Stimulated activated CD8-positive, alpha-beta memory T cell treated with anti-CD3 and anti-CD28 coated beads, Interleukin-4, amount 100 ng/mL, for 1 hour (primary cell): ENCODE results near the gene IQGAP3.

Source experiments
- DNase-seq, 2 donors: peaks; one replicate each; pipeline ENCODE4 v3.0.0-alpha.2; 2020; ENCODE audit warnings: low read depth in 2 of 2, low spot score in 1 of 2

Gene IQGAP3

GRCh38 chr1:156543066-156543465 lies 29.3 kb downstream of the IQGAP3 start:
- DNase-seq, result no peak

DNA sequence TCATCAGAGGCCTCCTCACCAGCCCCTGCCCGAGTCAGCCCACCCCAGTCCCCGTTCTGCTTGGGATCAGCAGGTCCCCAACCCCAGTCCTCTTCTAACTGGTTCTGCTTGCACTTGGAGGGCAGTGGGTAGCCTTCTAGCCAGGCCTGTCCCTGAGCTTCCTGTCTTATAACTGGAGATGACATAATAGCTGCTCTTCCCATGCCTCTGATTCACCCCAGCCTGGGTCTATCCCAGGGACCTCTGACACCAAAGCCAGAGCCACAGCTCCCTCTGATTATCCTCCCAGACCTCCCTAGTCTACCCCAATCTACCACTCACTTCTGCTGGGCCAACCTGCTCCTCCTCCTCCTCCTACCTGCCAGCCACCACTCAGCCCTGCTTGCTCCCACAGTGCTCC lies 31.4 kb downstream of the IQGAP3 start:
- no peak for DNase-seq

DNA sequence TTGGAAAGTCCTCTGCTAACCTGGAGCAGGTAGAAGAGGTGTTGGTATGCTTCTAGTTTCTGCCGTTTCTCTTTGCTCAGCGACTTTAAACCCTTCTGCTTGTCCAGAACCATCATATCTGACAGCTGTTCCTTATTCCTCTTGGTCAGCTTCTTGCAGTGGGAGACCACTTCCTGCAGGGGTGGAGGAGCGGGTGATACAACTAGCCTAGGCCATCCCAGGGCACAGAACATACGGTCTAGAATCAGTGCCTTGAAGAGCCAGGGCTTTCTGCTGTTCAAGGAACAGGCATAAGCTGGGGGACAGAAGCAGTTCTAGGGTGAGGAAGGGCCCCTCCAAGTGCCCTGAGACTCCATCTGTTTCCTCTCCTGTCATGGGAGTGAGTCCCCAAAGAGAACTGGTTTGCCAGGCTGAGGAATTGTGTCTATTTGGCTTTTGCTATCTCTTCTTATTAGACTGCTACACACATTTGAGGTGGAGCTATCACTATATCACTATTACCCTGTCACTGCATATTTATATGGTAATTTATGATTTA lies 32.5 kb downstream of the IQGAP3 start:
- no peak for DNase-seq

DNA sequence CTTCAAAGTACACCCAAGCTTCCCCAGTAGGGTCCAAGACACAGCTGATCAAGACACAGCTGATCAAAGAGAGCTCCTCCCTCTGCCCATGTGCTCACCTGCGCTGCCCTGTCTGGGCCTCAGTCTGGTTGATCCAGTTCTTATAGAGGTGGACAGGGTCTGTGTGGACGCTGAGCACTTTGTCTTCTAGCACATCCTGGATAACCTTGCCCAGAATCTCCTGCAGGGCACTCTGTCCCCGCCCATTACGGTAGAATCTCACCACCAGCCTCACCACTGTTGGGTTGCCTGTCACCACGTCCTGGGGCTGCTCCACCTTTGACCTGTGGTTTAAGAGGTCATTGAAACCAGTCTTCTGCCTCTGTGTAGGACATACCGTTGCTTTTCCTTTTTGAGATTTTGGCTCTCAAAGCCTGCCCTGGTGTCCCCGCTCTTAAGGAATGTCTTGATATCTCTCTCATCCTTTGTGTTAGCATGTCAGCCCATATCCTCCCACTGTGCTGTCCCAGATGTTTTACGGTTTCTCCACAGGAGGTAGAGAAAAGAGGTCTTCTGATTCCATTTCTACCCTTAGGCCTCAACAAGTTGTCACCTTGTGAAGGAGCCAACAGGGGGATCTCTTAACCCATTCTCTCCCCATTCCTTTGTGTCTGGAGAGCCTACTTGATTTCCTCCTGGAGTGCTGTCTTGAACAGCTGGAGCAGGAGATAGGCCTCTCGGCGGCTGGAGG lies 33.5 kb downstream of the IQGAP3 start:
- no peak for DNase-seq

- DNase-seq, result no peak
Measured at GRCh38 chr1:156537027-156537426, 35.3 kb downstream of the IQGAP3 start.

- no peak for DNase-seq
Measured at GRCh38 chr1:156534424-156535060, 37.8 kb downstream of the IQGAP3 start.

GRCh38 chr1:156533568-156534220 lies 38.7 kb downstream of the IQGAP3 start:
- DNase-seq, result no peak

DNA sequence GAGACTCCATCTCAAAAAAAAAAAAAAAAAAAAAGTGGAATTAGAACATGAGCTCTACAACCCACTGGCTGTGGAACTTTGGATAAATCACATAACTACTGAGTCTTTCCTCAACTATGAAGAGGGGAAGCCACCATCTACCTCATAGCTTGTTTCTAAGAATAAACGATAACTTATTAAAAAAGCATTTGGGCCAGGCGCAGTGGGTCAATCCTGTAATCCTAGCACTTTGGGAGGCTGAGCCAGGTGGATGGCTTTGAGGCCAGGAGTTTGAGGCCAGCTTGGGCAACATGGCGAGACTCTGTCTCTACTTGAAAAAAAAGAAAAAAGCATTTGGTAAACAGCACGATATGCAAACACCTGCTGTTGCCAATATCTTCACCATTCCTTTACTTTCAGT lies 40.0 kb downstream of the IQGAP3 start:
- no peak for DNase-seq

DNA sequence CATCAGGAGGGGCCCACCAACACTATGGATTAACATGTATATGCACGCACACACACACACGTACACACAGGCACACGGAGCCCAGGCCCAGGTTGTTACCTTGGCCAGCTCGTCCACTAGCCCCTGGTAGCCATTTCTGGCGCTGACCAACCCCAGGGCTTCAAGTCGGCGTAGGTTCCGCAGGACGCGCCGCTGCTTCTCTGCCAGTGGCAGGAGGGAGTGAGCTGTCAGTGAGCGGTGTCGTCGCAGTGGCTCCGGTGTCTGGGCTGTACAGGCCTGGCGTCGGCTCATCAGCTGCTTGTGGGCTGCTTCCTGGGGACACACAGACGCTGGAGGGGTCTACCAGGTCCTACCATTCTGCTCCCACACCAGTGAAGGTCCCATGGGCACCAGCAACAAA lies 42.4 kb downstream of the IQGAP3 start:
- no peak for DNase-seq

DNA sequence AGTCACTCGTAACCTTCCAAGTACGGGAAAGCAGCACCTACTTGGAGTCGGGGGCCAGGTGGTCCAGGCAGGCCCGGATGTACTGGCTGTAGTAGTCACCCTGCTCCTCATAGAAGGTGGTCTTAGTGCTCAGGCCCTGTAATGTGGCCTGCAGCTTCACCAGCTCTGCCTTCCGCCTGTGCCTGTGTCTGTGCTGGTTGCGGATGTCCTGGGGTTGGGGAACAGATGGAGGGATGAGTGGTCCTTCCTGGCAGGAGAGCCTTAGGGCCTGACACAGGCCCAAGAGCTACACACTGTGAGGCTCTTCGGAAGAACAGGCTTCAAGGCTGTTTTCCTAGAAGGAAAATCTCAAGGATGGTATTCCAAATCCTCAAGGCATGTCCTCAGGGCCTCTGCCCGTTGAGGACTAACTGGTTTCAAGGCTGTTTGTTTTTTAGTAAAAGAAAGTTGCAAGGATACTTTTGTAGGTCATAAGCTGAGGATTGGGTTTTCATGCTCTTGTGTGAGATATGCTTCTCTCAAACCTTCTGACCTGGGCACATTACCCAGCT lies 43.4 kb downstream of the IQGAP3 start:
- no peak for DNase-seq

DNA sequence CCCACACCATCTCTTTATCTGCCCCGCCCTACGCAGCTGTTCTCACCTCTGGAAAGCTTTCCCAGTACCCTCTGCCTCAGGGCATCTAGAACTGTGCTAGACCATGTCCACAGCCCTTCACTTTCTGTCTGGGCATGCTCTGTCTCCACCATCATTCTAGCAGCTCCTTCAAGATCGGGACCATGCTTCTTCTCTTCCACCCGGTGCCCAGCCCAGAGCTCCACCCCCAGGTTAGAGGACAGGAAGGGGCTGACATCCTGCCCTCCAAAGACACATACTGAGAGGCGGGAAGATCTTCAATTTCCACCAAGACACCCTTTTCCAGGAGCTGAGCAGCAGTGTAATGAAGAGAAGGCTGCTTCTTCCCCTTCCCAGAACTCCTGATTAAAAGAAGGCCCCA lies 44.1 kb downstream of the IQGAP3 start:
- no peak for DNase-seq

DNA sequence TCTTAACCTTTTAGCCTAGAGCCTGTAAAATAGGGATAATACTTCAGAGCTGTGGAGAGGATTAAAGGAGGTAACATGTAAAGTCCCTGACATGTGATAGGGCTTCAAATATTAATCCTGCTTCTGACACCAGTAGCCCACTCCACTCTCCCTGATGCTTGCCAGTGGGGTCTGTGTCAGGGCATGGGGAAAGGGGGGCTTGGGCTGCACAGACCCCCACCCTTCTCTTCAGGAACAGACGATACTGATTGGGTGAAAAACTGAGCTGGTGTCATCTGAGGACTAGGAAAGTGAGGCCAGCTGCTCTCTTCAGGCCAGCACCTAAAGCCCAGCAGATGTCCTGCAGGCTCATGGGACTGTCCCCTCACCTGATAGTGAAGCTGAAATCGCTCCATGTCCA lies 44.8 kb downstream of the IQGAP3 start:
- no peak for DNase-seq

DNA sequence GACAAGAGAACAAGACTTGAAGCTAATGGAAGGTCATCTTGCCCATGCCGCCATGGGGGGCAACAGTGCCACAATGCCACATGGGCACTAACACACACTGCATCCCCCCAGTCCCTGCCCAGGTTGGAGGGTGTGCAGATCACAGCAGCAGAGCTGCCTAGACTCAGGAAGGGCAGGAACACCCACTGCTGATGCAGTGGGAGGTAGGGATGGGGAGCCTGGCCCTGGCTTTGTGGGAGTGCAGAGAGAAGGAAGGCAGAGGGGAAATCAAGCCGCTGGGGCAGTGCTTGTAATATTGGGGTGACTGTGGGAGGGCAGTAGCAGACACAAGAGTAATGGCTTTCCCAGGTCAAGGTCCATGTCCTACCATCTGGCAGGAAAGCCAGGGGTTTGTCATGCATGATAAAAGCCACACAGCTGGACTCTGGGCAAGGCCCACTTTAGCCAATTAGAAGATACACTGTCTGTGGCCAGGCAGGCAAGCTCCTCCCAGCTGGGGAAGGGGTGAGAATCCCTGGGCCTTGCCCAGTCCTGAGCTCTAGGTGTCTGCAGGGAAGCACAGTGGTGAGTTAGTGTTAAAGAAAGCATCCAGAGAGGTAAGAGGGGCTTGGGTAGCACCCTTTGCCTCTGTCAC lies 46.4 kb downstream of the IQGAP3 start:
- no peak for DNase-seq

- DNase-seq, result no peak
Measured at GRCh38 chr1:156525071-156525501, 47.3 kb downstream of the IQGAP3 start.

GRCh38 chr1:156524481-156524869 lies 47.9 kb downstream of the IQGAP3 start:
- DNase-seq, result no peak

DNA sequence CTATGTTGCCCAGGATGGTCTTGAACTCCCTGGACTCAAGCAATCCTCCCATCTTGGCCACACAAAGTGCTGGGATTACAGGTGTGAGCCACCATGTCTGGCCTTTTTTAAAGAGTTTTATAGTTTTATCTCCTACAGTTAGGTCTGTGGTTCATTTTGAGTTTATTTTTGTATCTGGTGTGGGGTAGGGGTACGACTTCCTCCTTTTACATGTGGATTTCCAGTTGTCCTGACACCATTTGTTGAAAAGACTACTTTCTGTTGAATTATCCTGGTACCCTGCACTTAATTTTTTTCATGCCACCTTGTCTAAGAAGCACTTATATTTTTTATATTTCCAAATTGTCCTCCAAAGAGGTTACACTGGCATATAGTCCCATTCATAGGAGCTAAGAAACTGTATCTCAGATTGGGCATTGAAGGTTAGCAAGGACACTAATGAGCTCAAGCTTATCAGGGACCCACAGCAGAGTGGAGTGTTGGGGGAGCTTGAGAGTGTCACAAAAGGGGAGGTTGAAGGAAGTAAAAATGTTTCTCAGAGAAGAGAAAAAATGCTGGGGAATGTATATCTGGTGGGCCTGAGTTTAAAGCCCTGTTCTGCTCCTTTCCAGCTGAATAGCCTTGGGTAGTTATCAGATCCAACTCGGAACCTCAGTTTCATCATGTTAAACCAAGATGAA lies 48.4 kb downstream of the IQGAP3 start:
- no peak for DNase-seq

GRCh38 chr1:156522443-156522970 lies 49.9 kb downstream of the IQGAP3 start:
- no peak for DNase-seq

DNA sequence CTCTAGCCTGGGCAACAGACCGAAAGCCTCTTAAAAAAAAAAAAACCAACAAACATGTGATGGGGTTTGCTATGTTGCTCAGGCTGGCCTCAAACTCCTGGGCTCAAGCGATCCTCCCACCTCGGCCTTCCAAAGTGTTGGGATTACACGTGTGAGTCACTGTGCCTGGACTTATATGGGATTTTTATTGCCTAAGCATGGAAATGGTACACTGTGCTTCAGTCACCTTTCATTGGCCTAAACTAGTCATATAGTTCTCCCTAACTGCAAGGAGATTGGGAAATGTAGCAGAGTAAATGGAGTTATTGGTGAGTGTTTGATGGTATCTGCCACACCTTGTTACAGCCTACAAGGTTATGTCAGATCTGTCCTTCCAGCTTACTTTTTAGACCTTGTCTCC lies 54.6 kb downstream of the IQGAP3 start:
- no peak for DNase-seq

GRCh38 chr1:156516821-156517220 lies 55.5 kb downstream of the IQGAP3 start:
- no peak for DNase-seq

DNA sequence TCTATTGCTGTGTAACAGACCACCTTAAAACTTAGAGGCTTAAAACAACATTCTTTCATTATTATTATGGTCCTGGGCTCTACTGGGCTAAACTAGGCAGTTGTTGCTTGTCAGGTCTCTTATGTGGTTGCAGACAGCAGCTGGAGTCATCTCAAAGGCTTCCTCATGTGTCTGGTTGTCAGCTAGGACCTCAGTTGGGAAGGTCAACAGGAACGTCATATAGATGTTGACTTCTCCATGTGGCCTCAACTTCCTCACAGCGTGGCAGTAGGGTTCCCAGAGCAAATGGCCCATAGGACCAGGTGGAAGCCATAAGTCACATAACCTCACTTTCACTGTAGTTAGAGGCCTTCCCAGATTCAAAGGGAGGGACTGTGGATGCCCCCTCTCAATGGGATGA lies 56.4 kb downstream of the IQGAP3 start:
- no peak for DNase-seq

DNA sequence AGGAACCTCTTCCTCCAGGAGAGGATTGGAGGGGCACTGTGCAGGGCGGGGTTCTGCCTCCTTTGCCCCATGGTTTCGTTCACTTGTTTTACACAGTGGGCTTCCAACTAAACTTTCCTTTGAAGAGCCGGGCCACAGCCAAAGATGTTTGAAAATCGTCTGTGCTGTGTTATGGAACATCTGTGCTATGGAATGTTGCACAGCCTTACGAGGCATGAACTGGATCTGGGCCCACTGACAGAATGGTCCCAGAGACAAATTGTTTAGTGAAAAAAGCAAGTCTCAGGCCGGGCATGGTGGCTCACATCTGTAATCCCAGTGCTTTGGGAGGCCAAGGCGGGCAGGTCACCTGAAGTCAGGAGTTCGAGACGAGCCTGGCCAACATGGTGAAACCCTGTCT lies 59.2 kb downstream of the IQGAP3 start:
- no peak for DNase-seq
